ENCODE results near the gene RAPGEF2.
"Not testable (repeated sequence)": the region's sequence is repeated elsewhere in the genome, so short reads cannot be mapped to it uniquely, and the experiment has no call there.

The RAPGEF2 gene

DNA sequence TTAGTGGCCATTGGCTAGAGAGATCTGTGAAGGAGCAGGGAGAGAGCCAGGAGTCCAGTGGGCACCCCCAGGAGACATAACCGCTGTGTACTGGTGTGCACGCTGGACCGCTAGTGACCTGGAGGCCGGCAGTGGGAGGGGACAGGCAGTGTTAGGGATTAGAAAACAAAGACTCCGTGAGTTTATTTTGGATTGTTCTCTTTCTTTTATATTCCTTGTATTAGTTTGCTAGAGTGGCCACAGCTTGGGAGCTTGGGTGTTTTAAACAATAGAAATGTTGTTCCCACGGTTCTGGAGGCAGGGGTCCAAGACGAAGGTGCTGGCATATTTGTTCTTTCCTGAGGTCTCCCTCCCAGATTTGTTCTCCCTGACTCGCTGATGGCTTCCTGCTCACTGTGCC, 266.4 kb downstream of the RAPGEF2 start:
- H3K4me3 ChIP-seq (ENCODE audit: low read depth, low read length): no peak overlapping the region
- DNase-seq (ENCODE audit: low read depth): no peak
- no peak for TF ChIP-seq CTCF (conservative IDR thresholded peaks at IDR 0.05; ENCODE audit: low read depth, low read length)

- H3K4me3 ChIP-seq (ENCODE audit: low read depth, low read length): no peak overlapping the region
- no peak for TF ChIP-seq CTCF (conservative IDR thresholded peaks at IDR 0.05; ENCODE audit: low read depth, low read length)
- peak; percentile 26 for DNase-seq (ENCODE audit: low read depth)
Observed at GRCh38 chr4:159370286-159370685, 267.4 kb downstream of the RAPGEF2 start.

DNA sequence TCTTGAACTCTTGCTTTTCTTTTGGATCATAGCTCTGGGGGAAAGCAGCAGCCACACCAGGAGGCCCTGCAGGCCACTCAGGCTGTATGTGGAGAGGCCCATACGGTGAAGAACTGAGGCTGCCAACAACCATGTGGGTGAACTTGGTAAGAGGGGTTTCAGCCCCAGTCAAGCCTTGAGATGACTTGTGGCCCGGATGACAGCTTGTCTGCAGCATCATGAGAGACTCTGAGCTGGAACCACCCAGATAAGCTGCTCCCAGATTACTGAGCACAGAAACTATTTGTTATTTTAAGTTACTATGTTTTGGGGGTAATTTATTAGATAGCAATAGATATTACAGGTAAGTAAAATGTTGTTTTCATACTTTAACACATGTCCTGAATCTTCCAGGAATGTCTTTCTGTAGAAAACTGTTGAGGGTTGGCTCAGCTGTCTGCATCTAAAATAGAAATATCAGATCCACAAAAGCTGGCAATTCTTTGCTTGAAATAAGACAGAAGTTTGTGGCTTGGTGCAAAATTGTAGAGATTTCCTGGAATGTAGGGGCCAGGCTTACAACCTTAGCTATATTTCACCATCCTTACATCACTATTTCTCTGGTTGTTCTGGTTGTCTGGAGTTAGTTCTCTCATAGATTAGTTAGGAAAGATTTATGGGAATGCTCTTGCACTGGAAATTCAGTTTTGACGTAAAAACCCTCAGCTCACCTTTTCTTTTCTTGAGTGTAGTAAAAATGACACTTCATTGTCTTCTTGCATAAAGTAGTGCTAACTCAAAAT, 272.1 kb downstream of the RAPGEF2 start:
- peak; percentile 84 for DNase-seq (ENCODE audit: low read depth)
- no peak overlapping the region for H3K4me3 ChIP-seq (ENCODE audit: low read depth, low read length)
- no peak for TF ChIP-seq CTCF (conservative IDR thresholded peaks at IDR 0.05; ENCODE audit: low read depth, low read length)

GRCh38 chr4:159376289-159376688, 273.4 kb downstream of the RAPGEF2 start:
- no peak for TF ChIP-seq CTCF (conservative IDR thresholded peaks at IDR 0.05; ENCODE audit: low read depth, low read length)

DNA sequence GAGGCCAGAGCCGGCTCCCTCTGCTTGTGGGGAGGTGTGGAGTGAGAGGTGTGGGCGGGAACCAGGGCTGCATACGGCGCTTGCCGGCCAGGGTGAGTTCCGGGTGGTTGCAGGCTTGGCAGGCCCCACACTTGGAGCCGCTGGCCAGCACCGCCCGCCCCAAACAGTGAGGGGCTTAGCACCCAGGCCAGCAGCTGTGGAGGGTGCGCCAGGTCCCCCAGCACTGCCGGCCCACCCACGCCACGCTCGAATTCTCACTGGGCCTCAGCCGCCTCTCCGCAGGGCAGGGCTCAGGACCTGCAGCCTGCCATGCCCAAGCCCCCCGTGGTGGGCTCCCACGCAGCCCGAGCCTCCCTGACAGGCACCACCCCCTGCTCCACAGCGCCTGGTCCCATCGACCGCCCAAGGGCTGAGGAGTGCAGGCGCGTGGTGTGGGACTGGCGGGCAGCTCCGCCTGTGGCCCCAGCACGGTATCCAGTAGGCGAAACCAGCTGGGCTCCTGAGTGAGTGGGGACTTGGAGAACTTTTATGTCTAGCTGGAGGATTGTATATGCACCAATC, 275.3 kb downstream of the RAPGEF2 start:
- TF ChIP-seq CTCF (conservative IDR thresholded peaks at IDR 0.05; ENCODE audit: low read depth, low read length): no peak
- no peak for DNase-seq (ENCODE audit: low read depth)
- no peak overlapping the region for H3K4me3 ChIP-seq (ENCODE audit: low read depth, low read length)

More at GRCh38 chr4:159376289-159376688, 273.4 kb downstream of the RAPGEF2 start:
- no peak overlapping the region for H3K4me3 ChIP-seq (ENCODE audit: low read depth, low read length)
- no peak for DNase-seq (ENCODE audit: low read depth)

DNA sequence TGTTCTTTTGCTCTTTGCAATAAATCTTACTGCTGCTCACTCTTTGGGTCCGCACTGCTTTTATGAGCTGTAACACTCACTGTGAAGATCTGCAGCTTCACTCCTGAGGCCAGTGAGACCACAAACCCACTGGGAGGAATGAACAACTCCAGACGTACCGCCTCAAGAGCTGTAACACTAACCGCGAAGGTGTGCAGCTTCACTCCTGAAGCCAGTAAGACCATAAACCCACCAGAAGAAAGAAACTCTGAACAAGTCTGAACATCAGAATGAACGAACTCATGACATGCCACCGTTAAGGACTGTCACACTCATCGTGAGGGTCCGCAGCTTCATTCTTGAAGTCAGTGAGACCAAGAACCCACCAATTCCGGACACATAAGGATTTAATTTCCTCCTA, 276.2 kb downstream of the RAPGEF2 start:
- not testable (repeated sequence) for DNase-seq (ENCODE audit: low read depth); H3K4me3 ChIP-seq (ENCODE audit: low read depth, low read length)

DNA sequence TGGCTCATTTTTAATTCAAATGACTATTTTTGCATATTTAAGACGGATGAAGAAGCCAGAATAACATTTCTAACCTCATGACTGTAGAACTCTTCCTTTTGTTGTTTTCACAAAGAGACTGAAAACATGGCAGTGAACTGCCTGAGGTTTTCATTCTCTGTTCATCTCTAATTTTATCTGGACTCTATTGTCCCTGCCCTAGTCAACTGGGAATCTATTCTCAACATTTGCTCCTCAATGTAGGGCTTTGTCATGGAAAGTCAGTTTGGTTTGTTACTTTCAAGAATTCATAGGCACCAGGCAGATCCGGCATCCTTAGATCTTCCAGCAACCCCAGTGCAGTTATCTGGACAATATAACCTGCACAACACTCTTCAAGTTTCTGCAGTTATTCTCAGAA, 277.0 kb downstream of the RAPGEF2 start:
- DNase-seq (ENCODE audit: low read depth): no peak
- no peak overlapping the region for H3K4me3 ChIP-seq (ENCODE audit: low read depth, low read length)
- TF ChIP-seq CTCF (conservative IDR thresholded peaks at IDR 0.05; ENCODE audit: low read depth, low read length): no peak
